NCI-H1105 treated with DMSO at 0.1 percent for 48 hours (cell line): ENCODE results near the gene NDUFAF2.
"Not testable (repeated sequence)": the region's sequence is repeated elsewhere in the genome, so short reads cannot be mapped to it uniquely, and the experiment has no call there.

Source experiments
- DNase-seq: peaks from one replicate; lab custom pipeline; 2025; lab: John Stamatoyannopoulos, UW

The NDUFAF2 gene

GRCh38 chr5:60944904-60945812 lies at the start of gene NDUFAF2, which contains the start of gene ERCC8:
NDUFAF2 (plus strand) TSS chr5:60945205; CDS start chr5:60945256, 51 bp downstream.
ERCC8 (minus strand) TSS chr5:60945070; CDS start chr5:60945008, 62 bp downstream.
- DNase-seq = peak; percentile 79

GRCh38 chr5:60896991-60897390 lies 48.0 kb upstream of the NDUFAF2 start:
- DNase-seq = no peak

- DNase-seq = no peak
Observed at GRCh38 chr5:60903356-60903755, 41.6 kb upstream of the NDUFAF2 start.

GRCh38 chr5:60916646-60917045 lies 28.4 kb upstream of the NDUFAF2 start:
- DNase-seq = no peak

GRCh38 chr5:60918466-60918865 lies 26.5 kb upstream of the NDUFAF2 start:
- no peak for DNase-seq

- no peak for DNase-seq
Observed at GRCh38 chr5:60927450-60927849, 17.6 kb upstream of the NDUFAF2 start.

- no peak for DNase-seq
Observed at GRCh38 chr5:60929024-60929423, 16.0 kb upstream of the NDUFAF2 start.

GRCh38 chr5:60943624-60944023 lies 1.4 kb upstream of the NDUFAF2 start:
- no peak for DNase-seq

GRCh38 chr5:60945813-60946187 lies 795 bp downstream of the NDUFAF2 start:
- peak; percentile 26 for DNase-seq

GRCh38 chr5:60948738-60949137 lies 3.7 kb downstream of the NDUFAF2 start:
- DNase-seq = no peak

- DNase-seq = no peak
Observed at GRCh38 chr5:60955239-60955638, 10.2 kb downstream of the NDUFAF2 start.

- no peak for DNase-seq
Observed at GRCh38 chr5:60958088-60958487, 13.1 kb downstream of the NDUFAF2 start.

GRCh38 chr5:60958712-60959111 lies 13.7 kb downstream of the NDUFAF2 start:
- no peak for DNase-seq

GRCh38 chr5:60959156-60959555 lies 14.2 kb downstream of the NDUFAF2 start:
- peak; percentile 19 for DNase-seq

GRCh38 chr5:60960591-60960990 lies 15.6 kb downstream of the NDUFAF2 start:
- DNase-seq = no peak

GRCh38 chr5:60961685-60962084 lies 16.7 kb downstream of the NDUFAF2 start:
- no peak for DNase-seq

- DNase-seq = no peak
Observed at GRCh38 chr5:60972231-60972630, 27.2 kb downstream of the NDUFAF2 start.

- no peak for DNase-seq
Observed at GRCh38 chr5:60977956-60978737, 33.1 kb downstream of the NDUFAF2 start.

- no peak for DNase-seq
Observed at GRCh38 chr5:60978968-60979367, 34.0 kb downstream of the NDUFAF2 start.

- DNase-seq = no peak
Observed at GRCh38 chr5:60980511-60980910, 35.5 kb downstream of the NDUFAF2 start.

- DNase-seq = not testable (repeated sequence)
Observed at GRCh38 chr5:60982127-60982526, 37.1 kb downstream of the NDUFAF2 start.

GRCh38 chr5:60989790-60990189 lies 44.8 kb downstream of the NDUFAF2 start:
- DNase-seq = no peak

GRCh38 chr5:60992871-60993270 lies 47.9 kb downstream of the NDUFAF2 start:
- no peak for DNase-seq
